Neural cell (in vitro differentiated cells): ENCODE data around the gene GFOD2. TPM values are rescaled to one million over a fixed set of nuclear protein-coding genes. Genes with fewer than 3 reads are reported as not detected.

Source experiments
- H2AFZ ChIP-seq: fragments of 200-600, 300-800 bp; sonication (generic), shearing (Covaris generic); 2 replicates; pipeline ENCODE4 v1.6.0; 2014; ENCODE audit warnings: low read depth, mild to moderate bottlenecking, antibody characterized with exemption, low read length, moderate library complexity
- H3F3A ChIP-seq: fragments of 200-600 bp; shearing (Covaris generic); 2 replicates; pipeline ENCODE4 v1.6.1; 2016; ENCODE audit warnings: mild to moderate bottlenecking, moderate library complexity, mixed read lengths, antibody characterized with exemption, low read length; ENCODE audit not compliant: insufficient read depth, poor library complexity, severe bottlenecking
- H3K27ac ChIP-seq: fragments of 200-600, 300-800 bp; sonication (generic), shearing (Covaris generic); 2 replicates; pipeline ENCODE4 v1.5.1; 2014; ENCODE audit warnings: mild to moderate bottlenecking, low read length, moderate library complexity
- H3K27me3 ChIP-seq: fragments of 300-800, 200-600 bp; sonication (generic), shearing (Covaris generic); 2 replicates; pipeline ENCODE4 v1.6.0; 2014; ENCODE audit warnings: mild to moderate bottlenecking, low read depth, low read length, moderate library complexity; ENCODE audit not compliant: insufficient read depth
- H3K36me3 ChIP-seq: fragments of 300-800, 200-600 bp; sonication (generic), shearing (Covaris generic); 2 replicates; pipeline ENCODE4 v1.5.1; 2014; ENCODE audit warnings: mild to moderate bottlenecking, antibody characterized with exemption, low read length, moderate library complexity; ENCODE audit not compliant: insufficient read depth
- H3K4me2 ChIP-seq: fragments of 300-800, 200-600 bp; sonication (generic), shearing (Covaris generic); 2 replicates; pipeline ENCODE4 v1.6.0; 2014; ENCODE audit warnings: mild to moderate bottlenecking, low read length
- H3K4me3 ChIP-seq: fragments of 300-800, 200-600 bp; sonication (generic), shearing (Covaris generic); 2 replicates; pipeline ENCODE4 v1.5.1; 2014; ENCODE audit warnings: mild to moderate bottlenecking, low read length, moderate library complexity
- H3K79me2 ChIP-seq: fragments of 200-600 bp; shearing (Covaris generic); replicated peaks from 2 replicates; pipeline ENCODE4 v1.6.0; 2014; ENCODE audit warnings: mild to moderate bottlenecking, low read length, moderate library complexity; ENCODE audit not compliant: insufficient read depth
- H3K9ac ChIP-seq: fragments of 300-800, 200-600 bp; sonication (generic), shearing (Covaris generic); 2 replicates; pipeline ENCODE4 v1.6.1; 2016; ENCODE audit warnings: mild to moderate bottlenecking, low read length, mixed read lengths
- H3K9me2 ChIP-seq: fragments of 200-600 bp; shearing (Covaris generic); 2 replicates; pipeline ENCODE4 v1.6.1; 2016; ENCODE audit warnings: mild to moderate bottlenecking, low read length, mixed read lengths; ENCODE audit not compliant: insufficient read depth
- H3K9me3 ChIP-seq: fragments of 200-600, 300-800 bp; sonication (generic), shearing (Covaris generic); 2 replicates; pipeline ENCODE4 v1.6.1; 2016; ENCODE audit warnings: mild to moderate bottlenecking, mixed run types, low read length, moderate library complexity, mixed read lengths
- H4K20me1 ChIP-seq: fragments of 200-600 bp; shearing (Covaris generic); 2 replicates; pipeline ENCODE4 v1.6.1; 2016; ENCODE audit warnings: mild to moderate bottlenecking, mixed run types; ENCODE audit not compliant: insufficient read depth
- EP300 ChIP-seq: fragments of 450-650 bp; conservative IDR thresholded peaks from 2 replicates; pipeline ENCODE4 v1.6.1; 2014; ENCODE audit warnings: antibody characterized with exemption, mild to moderate bottlenecking, moderate library complexity; ENCODE audit not compliant: poor library complexity, severe bottlenecking
- EZH2 ChIP-seq: fragments of 200-600, 300-800 bp; shearing (Covaris generic), sonication (generic); IDR thresholded peaks from 2 replicates; pipeline ENCODE4 v1.6.1; 2014; ENCODE audit warnings: antibody characterized with exemption, low read length, borderline replicate concordance, mild to moderate bottlenecking; ENCODE audit not compliant: insufficient read depth, poor library complexity, severe bottlenecking
- MXI1 ChIP-seq: fragments of 450-650 bp; conservative IDR thresholded peaks from 2 replicates; pipeline ENCODE4 v1.6.1; 2014; ENCODE audit warnings: antibody characterized with exemption, mild to moderate bottlenecking; ENCODE audit not compliant: poor library complexity, severe bottlenecking
- POLR2AphosphoS5 ChIP-seq: IDR thresholded peaks from 2 replicates; pipeline ENCODE4 v1.6.1; 2012
- RAD21 ChIP-seq: fragments of 450-650 bp; conservative IDR thresholded peaks from 2 replicates; pipeline ENCODE4 v1.6.1; 2014; ENCODE audit warnings: antibody characterized with exemption, mild to moderate bottlenecking, moderate library complexity
- SMC3 ChIP-seq: fragments of 450-650 bp; conservative IDR thresholded peaks from 2 replicates; pipeline ENCODE4 v1.6.1; 2014; ENCODE audit warnings: antibody characterized with exemption, mild to moderate bottlenecking, moderate library complexity; ENCODE audit not compliant: poor library complexity
- TAF1 ChIP-seq: IDR thresholded peaks from 2 replicates; pipeline ENCODE4 v1.6.1; 2012; ENCODE audit warnings: low read depth
- polyA plus RNA-seq: library from polyadenylated mRNA; depleted of rRNA; stranded (reverse); fragments of >200 nt; gene quantifications from 2 replicates; pipeline ENCODE4 v1.2.3, GENCODE V29; 2014
- TF ChIP-seq, protein P1 (sequence below): fragments of 450-650 bp; IDR thresholded peaks from 2 replicates; pipeline ENCODE4 v1.5.1; 2014; ENCODE audit warnings: antibody characterized with exemption, mild to moderate bottlenecking, moderate library complexity; ENCODE audit not compliant: poor library complexity, severe bottlenecking
- TF ChIP-seq, protein P2 (sequence below): IDR thresholded peaks from 2 replicates; pipeline ENCODE4 v1.6.1; 2012; ENCODE audit warnings: borderline replicate concordance

GFOD2 gene
- polyA plus RNA-seq, 1 donor from 2014 or later, result 88.4 TPM

GRCh38 chr16:67677712-67678111, 41.4 kb downstream of the GFOD2 start:
- Histone ChIP-seq H3K9ac (no peak overlapping the region), H3F3A (no peaks in the 10 kb centered on the region), H3K79me2 (no peaks in the 10 kb centered on the region), H3K4me3 (no peak overlapping the region), H3K9me2 (no peaks in the 10 kb centered on the region), H2AFZ (no peak overlapping the region), H3K4me2 (no peak overlapping the region), H3K36me3 (no peaks in the 10 kb centered on the region), H3K27me3 (no peaks in the 10 kb centered on the region), H3K27ac (no peak overlapping the region), H4K20me1 (no peaks in the 10 kb centered on the region), H3K9me3 (no peaks in the 10 kb centered on the region)
- no peak for TF ChIP-seq EP300

DNA sequence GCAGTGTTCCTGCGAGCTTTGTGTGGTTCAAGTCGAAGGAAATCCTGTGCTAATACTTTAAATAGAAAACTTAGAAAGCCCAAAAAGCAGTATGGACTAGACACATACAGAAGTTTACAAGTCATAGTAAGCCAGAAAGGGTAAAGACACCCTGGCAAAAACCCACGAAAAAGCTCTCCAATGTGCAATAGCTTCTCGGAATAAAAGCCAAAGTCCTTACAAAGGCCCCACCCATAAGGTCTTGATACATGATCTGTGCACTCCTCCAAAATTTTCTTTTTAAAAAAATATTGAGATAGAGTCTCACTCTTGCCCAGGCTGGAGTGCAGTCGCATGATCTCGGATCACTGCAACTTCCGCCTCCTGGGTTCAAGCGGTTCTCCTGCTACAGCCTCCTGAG, 42.2 kb downstream of the GFOD2 start:
- H3K9me2 ChIP-seq, result no peaks in the 10 kb centered on the region
- no peak overlapping the region for H3K4me2 ChIP-seq
- no peaks in the 10 kb centered on the region for H3F3A ChIP-seq
- no peaks in the 10 kb centered on the region for H3K9me3 ChIP-seq
- no peaks in the 10 kb centered on the region for H3K36me3 ChIP-seq
- no peak for TF ChIP-seq SMC3
- TF ChIP-seq, protein P1, sequence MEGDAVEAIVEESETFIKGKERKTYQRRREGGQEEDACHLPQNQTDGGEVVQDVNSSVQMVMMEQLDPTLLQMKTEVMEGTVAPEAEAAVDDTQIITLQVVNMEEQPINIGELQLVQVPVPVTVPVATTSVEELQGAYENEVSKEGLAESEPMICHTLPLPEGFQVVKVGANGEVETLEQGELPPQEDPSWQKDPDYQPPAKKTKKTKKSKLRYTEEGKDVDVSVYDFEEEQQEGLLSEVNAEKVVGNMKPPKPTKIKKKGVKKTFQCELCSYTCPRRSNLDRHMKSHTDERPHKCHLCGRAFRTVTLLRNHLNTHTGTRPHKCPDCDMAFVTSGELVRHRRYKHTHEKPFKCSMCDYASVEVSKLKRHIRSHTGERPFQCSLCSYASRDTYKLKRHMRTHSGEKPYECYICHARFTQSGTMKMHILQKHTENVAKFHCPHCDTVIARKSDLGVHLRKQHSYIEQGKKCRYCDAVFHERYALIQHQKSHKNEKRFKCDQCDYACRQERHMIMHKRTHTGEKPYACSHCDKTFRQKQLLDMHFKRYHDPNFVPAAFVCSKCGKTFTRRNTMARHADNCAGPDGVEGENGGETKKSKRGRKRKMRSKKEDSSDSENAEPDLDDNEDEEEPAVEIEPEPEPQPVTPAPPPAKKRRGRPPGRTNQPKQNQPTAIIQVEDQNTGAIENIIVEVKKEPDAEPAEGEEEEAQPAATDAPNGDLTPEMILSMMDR, result no peak
- TF ChIP-seq, protein P2, sequence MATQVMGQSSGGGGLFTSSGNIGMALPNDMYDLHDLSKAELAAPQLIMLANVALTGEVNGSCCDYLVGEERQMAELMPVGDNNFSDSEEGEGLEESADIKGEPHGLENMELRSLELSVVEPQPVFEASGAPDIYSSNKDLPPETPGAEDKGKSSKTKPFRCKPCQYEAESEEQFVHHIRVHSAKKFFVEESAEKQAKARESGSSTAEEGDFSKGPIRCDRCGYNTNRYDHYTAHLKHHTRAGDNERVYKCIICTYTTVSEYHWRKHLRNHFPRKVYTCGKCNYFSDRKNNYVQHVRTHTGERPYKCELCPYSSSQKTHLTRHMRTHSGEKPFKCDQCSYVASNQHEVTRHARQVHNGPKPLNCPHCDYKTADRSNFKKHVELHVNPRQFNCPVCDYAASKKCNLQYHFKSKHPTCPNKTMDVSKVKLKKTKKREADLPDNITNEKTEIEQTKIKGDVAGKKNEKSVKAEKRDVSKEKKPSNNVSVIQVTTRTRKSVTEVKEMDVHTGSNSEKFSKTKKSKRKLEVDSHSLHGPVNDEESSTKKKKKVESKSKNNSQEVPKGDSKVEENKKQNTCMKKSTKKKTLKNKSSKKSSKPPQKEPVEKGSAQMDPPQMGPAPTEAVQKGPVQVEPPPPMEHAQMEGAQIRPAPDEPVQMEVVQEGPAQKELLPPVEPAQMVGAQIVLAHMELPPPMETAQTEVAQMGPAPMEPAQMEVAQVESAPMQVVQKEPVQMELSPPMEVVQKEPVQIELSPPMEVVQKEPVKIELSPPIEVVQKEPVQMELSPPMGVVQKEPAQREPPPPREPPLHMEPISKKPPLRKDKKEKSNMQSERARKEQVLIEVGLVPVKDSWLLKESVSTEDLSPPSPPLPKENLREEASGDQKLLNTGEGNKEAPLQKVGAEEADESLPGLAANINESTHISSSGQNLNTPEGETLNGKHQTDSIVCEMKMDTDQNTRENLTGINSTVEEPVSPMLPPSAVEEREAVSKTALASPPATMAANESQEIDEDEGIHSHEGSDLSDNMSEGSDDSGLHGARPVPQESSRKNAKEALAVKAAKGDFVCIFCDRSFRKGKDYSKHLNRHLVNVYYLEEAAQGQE, result no peak
- TF ChIP-seq RAD21, result no peak
- no peak for TF ChIP-seq TAF1
- no peak for TF ChIP-seq EP300
- TF ChIP-seq EZH2, result no peak
- TF ChIP-seq POLR2AphosphoS5, result no peak
- no peak for TF ChIP-seq MXI1
- H4K20me1 ChIP-seq, result no peaks in the 10 kb centered on the region
- no peak overlapping the region for H3K27ac ChIP-seq
- H3K9ac ChIP-seq, result no peak overlapping the region
- H3K79me2 ChIP-seq, result no peaks in the 10 kb centered on the region
- H2AFZ ChIP-seq, result no peak overlapping the region
- H3K27me3 ChIP-seq, result no peaks in the 10 kb centered on the region
- H3K4me3 ChIP-seq, result no peak overlapping the region

GRCh38 chr16:67676516-67676915, 42.6 kb downstream of the GFOD2 start:
- H3K9ac ChIP-seq, result no peak overlapping the region
- H3K79me2 ChIP-seq, result no peaks in the 10 kb centered on the region
- no peaks in the 10 kb centered on the region for H3F3A ChIP-seq
- no peaks in the 10 kb centered on the region for H3K9me3 ChIP-seq
- TF ChIP-seq, protein P2, result no peak
- TF ChIP-seq RAD21 (no peak), SMC3 (no peak), EZH2 (no peak), EP300 (no peak), POLR2AphosphoS5 (no peak)
- no peaks in the 10 kb centered on the region for H4K20me1 ChIP-seq
- H3K4me2 ChIP-seq, result no peak overlapping the region
- no peak overlapping the region for H2AFZ ChIP-seq
- H3K27ac ChIP-seq, result no peak overlapping the region
- H3K27me3 ChIP-seq, result no peaks in the 10 kb centered on the region
- H3K36me3 ChIP-seq, result no peaks in the 10 kb centered on the region
- H3K4me3 ChIP-seq, result no peak overlapping the region
- H3K9me2 ChIP-seq, result no peaks in the 10 kb centered on the region
